HG03469 (cell line): Measurements from ENCODE around the gene CHST12.
"Not testable (repeated sequence)": the region's sequence is repeated elsewhere in the genome, so short reads cannot be mapped to it uniquely, and the experiment has no call there.

ENCODE experiments used
- ATAC-seq: cut with Tn5 transposase; IDR thresholded peaks from one replicate; pipeline ENCODE4 v1.9.1; 2021; ENCODE audit warnings: mild to moderate bottlenecking, moderate library complexity, moderate number of reproducible peaks; ENCODE audit not compliant: unreplicated experiment

The CHST12 gene

DNA sequence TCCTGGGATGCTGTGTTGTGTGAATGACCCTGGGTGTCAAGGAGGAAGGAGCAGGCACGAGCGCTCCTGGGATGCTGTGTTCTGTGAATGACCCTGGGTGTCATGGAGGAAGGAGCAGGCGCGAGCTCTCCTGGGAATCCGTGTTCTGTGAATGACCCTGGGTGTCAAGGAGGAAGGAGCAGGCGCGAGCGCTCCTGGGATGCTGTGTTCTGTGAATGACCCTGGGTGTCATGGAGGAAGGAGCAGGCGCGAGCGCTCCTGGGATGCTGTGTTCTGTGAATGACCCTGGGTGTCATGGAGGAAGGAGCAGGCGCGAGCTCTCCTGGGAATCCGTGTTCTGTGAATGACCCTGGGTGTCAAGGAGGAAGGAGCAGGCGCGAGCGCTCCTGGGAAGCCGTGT, 25.9 kb upstream of the CHST12 start:
- not testable (repeated sequence) for ATAC-seq

GRCh38 chr7:2378125-2378524, 25.3 kb upstream of the CHST12 start:
- not testable (repeated sequence) for ATAC-seq

- ATAC-seq: no peak
Observed at GRCh38 chr7:2379161-2379560, 24.2 kb upstream of the CHST12 start.

GRCh38 chr7:2379821-2380450, 23.5 kb upstream of the CHST12 start:
- no peak for ATAC-seq

DNA sequence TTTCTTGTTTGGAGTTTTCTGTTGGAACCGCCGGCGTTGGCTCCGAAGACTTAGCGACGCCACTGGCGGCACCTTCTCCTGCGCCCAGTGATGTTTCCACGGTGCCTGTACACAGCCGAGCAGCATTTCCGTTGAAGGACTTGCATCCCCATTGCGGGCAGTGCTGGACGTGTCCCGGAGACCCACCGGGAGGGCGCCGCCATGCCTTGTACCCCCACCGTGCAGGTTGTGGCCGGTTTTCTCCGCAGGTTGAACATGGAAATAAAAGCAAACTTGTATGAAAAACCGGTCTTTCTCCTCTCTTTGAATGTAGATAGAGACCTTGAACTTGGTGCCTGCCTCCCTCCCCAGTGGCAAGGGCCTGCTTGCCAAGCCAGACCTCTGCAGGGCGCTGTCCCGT, 22.9 kb upstream of the CHST12 start:
- ATAC-seq: no peak

DNA sequence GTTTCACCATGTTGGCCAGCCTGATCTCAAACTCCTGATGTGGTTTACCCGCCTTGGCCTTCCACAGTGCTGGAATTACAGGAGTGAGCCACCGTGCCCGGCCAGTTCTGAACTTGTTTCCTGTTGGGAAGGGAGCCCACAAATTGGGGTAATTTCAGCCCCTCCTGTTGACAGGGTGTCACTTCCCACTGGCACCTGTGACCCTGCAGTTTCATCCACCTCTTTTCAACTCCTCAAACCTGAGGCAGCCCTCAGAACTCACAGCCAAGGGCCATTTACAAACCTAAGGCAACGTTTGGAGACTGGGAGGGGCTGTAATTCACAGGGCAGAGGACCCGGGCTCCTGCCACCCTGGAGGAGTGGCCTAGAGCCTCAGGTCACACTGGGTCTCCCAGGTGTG, 22.2 kb upstream of the CHST12 start:
- ATAC-seq: no peak

DNA sequence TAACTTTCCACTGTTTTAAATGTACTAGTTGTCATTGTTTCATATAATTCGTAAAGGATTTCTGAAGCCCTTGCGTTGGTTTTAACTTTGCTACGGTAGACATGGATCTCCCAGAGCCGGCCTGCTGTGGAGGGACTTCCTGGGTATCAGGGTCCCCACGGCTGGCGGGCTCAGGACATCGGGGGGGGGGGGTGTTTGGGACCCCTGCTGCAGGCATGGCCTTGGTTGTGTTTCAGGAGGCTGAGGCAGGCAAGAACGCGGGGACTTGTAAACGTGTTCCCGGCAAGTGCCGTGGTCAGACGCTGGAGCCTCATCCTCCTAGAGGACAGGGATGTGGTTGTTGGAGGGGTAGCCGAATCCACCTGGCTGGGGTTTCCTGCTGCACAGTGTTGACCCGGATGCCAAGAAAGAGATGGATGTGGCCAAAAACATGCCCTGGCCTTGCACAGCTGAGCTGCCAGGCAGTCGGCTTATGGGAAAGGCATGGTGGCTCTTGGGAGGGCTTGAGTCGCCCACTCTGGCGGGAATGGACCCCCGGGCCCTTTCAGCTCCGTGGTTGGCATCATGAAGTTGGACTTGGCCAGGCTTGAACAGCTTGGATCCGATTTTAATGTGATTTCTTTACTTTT, 21.4 kb upstream of the CHST12 start:
- ATAC-seq: no peak

DNA sequence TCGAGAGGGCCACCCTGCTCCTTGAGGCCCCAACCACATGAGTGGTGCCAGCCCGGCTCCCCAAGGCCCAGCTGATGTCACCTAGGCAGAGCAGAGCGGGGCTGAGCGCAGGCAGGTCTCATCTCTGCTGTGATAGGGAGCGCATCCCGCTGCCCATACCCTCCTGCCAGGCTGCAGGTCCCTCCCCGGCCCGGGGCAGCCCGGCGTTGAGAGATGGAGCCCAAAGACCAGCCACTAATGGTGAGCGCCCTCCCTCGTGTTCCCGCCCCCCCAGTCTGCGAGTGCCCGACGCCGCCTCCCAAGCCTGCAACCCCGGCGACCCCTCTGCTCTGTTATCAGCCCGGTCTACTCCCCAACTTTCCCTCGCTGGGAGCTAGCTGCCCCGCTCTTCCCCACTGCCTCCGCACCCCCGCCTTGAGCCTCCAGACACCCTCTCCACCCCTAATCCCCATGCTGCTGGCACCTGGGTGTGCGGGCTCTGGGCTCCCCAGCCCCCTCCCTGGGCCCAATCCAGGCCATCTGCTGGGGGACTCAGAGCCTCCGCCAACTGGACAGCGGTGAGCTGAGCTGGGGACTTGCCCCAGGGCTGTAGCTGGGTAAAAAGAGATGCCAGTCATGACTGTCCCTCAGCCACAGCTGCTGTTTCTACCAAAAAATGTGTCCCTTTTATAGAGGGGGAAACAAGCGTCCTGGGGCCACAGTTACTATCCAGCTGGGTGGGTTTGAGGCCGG, 19.7 kb upstream of the CHST12 start:
- no peak for ATAC-seq

- ATAC-seq: no peak
Observed at GRCh38 chr7:2384354-2385243, 18.8 kb upstream of the CHST12 start.

DNA sequence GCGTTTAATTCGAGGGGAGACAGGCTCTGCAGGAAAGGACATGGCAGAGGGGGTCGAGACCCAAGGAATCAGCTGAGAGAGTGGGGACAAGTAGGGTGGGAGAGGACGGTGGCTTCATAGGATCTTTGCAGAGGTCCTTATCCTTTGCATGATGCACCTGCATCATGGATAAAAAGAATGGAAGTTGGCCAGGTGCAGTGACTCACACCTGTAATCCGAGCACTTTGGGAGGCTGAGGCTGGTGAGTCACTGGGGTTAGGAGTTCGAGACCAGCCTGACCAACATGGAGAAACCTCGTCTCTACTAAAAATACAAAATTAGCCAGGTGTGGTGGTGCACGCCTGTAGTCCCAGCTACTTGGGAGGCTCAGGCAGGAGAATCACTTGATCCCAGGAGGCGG, 17.3 kb upstream of the CHST12 start:
- ATAC-seq: not testable (repeated sequence)

- no peak for ATAC-seq
Observed at GRCh38 chr7:2386964-2387669, 16.3 kb upstream of the CHST12 start.

DNA sequence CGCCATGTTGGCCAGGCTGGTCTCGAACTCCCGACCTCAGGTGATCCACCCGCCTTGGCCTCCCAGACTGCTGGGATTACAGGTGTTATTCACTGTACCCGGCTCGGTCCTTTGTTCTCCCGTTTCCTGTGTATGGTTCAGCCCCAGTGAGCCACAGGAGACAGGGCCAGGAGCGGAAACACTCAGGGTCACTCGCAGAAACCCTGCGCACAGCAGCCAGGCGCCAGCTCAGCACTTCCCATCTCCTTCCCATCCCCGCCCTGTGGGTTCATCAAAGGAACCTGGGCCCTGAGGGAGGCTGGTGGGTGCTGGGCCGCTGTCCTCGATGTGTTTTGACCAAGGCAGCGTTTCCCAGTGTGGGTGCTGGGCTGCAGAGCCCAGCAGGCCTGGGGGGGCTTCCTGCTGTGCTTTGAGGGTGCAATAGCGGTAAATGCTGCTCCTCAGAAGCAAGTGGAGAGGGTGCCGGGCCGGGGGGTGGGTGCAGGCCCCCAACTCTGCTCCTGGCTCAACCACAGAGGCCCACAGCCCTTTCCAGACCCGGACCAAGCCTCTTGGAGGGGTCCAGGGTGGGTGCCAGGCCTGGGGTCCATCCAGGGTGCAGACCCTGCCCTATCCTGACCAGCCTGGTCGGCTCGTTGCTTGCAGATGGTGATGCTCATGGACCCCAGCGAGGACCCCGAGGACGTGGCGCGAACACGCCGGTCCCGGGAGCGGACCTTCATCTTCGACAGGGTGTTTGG, 15.3 kb upstream of the CHST12 start:
- no peak for ATAC-seq

- ATAC-seq: no peak
Observed at GRCh38 chr7:2388637-2388954, 14.8 kb upstream of the CHST12 start.

DNA sequence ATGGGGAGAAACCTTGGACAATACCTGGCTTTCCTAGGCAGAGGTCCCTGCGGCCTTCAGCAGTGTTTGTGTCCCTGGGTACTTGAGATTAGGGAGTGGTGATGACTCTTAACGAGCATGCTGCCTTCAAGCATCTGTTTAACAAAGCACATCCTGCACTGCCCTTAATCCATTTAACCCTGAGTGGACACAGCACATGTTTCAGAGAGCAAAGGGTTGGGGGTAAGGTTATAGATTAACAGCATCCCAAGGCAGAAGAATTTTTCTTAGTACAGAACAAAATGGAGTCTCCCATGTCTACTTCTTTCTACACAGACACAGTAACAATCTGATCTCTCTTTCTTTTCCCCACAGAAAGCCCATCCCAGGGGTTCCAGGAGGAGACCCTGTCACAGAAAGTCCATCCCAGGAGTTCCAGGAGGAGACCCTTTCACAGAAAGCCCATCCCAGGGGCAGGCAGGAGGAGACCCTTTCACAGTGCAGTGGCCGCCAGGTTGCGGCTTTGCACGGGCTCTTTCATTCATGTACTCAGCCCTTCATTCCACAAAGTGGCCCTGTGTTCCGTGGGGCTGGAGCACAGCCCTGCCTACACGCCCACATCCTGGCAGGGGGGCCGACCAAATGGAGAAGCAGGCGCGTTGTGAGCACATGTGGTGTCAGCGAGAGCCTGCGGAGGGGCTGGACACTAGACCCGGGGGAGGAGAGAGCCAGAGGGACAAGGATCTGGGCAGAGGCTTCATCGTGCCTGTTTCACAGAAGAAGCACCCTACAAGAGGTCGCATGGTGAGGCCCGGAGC, 13.2 kb upstream of the CHST12 start:
- ATAC-seq: not testable (repeated sequence)

DNA sequence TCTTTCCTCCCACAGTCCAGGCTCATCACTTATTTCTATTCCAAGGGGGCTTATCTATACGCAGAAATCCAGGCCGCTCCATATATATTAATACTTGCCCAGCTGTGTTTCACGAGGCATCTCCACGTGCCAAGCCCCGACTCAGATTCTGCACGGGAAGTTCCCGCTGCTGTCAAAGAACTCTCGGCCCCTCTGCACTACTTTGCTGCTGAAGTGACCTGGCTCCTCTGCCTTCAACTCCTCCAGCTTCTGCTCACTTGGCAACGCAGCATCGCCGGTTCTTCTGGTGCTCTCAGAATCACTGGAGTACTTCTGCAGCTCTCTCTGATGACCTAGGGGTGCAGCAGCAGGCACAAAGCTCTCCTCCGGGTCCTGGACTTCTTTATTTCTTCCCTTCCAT, 9.7 kb upstream of the CHST12 start:
- ATAC-seq: no peak

GRCh38 chr7:2394566-2395082, 8.8 kb upstream of the CHST12 start:
- ATAC-seq: no peak

DNA sequence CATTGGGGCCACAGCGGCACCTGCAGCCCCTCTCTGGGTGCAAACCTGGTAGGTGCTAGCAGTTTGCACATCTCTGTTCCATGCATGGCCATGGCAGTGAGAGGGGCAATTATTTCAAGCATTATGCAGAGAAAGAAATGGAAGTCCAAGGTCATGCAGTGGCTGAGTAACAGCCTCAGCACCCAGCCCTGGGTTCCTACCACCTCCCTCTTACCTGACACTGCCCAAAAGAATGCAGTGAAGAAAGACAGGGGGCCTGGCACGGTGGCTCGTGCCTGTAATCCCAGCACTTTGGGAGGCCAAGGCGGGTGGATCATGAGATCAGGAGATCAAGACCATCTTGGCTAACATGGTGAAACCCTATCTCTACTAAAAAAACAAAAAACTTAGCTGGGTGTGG, 4.9 kb upstream of the CHST12 start:
- ATAC-seq: no peak

GRCh38 chr7:2399848-2400587, 3.4 kb upstream of the CHST12 start:
- ATAC-seq: no peak

DNA sequence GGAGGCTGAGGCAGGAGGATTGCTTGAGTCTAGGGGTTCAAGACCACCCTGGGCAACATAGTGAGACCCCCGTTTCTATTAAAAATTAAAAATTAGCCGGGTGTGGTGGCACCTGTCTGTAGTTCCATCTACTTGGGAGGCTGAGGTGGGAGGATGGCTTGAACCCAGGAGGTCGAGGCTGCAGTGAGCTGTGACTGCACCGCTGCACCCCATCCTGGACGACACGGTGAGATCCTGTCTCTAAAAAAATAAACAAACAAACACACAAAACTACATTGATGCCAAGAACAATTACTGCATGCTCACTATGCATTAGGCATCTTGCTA, 761 bp upstream of the CHST12 start:
- ATAC-seq: no peak
